Measurements from ENCODE around the gene CARM1. TPM values are rescaled to one million over a fixed set of nuclear protein-coding genes. Genes with fewer than 3 reads are reported as not detected.

The CARM1 gene
- total RNA-seq, 1 experiment from 2014 or later, result 117 TPM

- Histone ChIP-seq H3K4me3 (ENCODE audit: insufficient read depth, low read depth, low read length) (no peak overlapping the region), H3K27me3 (ENCODE audit: control insufficient read depth, insufficient read depth, low read length) (no peaks in the 10 kb centered on the region), H3K36me3 (replicated peaks; ENCODE audit: control insufficient read depth, insufficient read depth, low read length) (no peaks in the 10 kb centered on the region)
- no peak for DNase-seq
Measured at GRCh38 chr19:10968527-10969135, 97.3 kb downstream of the CARM1 start.

DNA sequence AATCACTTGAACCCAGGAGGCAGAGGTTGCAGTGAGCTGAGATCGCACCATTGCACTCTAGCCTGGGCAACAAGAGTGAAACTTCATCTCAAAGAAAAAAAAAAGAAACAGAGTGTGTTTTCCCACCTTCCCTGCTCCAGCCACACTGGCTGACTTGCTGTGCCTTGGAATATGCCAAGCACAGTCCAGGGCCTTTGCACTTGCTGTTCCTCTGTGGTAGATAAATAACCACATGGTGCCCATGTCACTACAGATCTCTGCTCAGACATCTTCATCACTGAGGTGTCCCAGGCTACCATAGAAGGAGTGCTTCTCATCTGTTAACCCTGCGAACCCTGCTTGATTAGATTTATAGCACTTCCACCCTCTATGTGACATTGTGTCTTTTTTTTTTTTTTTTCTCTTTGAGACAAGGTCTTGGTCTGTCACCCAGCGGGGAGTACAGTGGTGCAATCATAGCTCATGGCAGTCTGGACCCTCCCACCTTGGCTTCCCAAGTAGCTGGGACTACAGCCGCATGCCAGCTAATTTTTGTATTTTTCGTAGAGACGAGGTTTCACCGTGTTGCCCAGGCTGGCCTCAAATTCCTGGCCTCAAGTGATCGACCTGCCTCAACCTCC, 99.9 kb downstream of the CARM1 start:
- Histone ChIP-seq H3K4me3 (ENCODE audit: insufficient read depth, low read depth, low read length) (no peak overlapping the region), H3K36me3 (replicated peaks; ENCODE audit: control insufficient read depth, insufficient read depth, low read length) (no peaks in the 10 kb centered on the region), H3K27me3 (ENCODE audit: control insufficient read depth, insufficient read depth, low read length) (no peaks in the 10 kb centered on the region)
- DNase-seq, result no peak

Other genes starting within 250 kb of the CARM1 start
- gene SLC44A2, start 246.0 kb upstream of the CARM1 start, total RNA-seq (2014; rRNA removed; shearing (Covaris generic)), result 39.4 and 43.0 TPM in 2 replicates
- gene ILF3, start 217.2 kb upstream of the CARM1 start, total RNA-seq (2014; rRNA removed; shearing (Covaris generic)), result 354 and 378 TPM in 2 replicates
- gene QTRT1, start 170.1 kb upstream of the CARM1 start, total RNA-seq (2014; rRNA removed; shearing (Covaris generic)), result 52.4 and 64.9 TPM in 2 replicates
- 77.6 and 89.9 TPM in 2 replicates for gene DNM2, start 153.5 kb upstream of the CARM1 start, total RNA-seq (2014; rRNA removed; shearing (Covaris generic))
- gene TMED1, start 35.3 kb upstream of the CARM1 start, total RNA-seq (2014; rRNA removed; shearing (Covaris generic)), result 49.5 and 50.3 TPM in 2 replicates
- gene C19orf38, start 23.1 kb upstream of the CARM1 start, total RNA-seq (2014; rRNA removed; shearing (Covaris generic)), result 0.59 and 5.0 TPM in 2 replicates
- gene YIPF2, start 57.1 kb downstream of the CARM1 start, total RNA-seq (2014; rRNA removed; shearing (Covaris generic)), result 81.1 and 90.3 TPM in 2 replicates
- 58.2 and 68.3 TPM in 2 replicates for gene TIMM29, start 57.3 kb downstream of the CARM1 start, total RNA-seq (2014; rRNA removed; shearing (Covaris generic))
- gene SMARCA4, start 89.5 kb downstream of the CARM1 start, total RNA-seq (2014; rRNA removed; shearing (Covaris generic)), result 173 and 208 TPM in 2 replicates
- gene LDLR, start 217.9 kb downstream of the CARM1 start, total RNA-seq (2014; rRNA removed; shearing (Covaris generic)), result 144 and 158 TPM in 2 replicates